Hepatocyte (in vitro differentiated cells): Measurements from ENCODE around the gene PRC1. TPM values are rescaled to one million over a fixed set of nuclear protein-coding genes. Genes with fewer than 3 reads are reported as not detected.

Experiments used
- DNase-seq: peaks from one replicate; pipeline ENCODE4 v3.0.0-alpha.2; 2016; ENCODE audit warnings: low spot score
- H2AFZ ChIP-seq: fragments of 200-600 bp; sonication (generic); 2 replicates; pipeline ENCODE4 v1.6.0; 2016; ENCODE audit warnings: antibody characterized with exemption, mild to moderate bottlenecking
- H3K27ac ChIP-seq: fragments of 200-600 bp; sonication (generic); 2 replicates; pipeline ENCODE4 v1.5.1; 2016; ENCODE audit warnings: mild to moderate bottlenecking
- H3K27me3 ChIP-seq: fragments of 200-600 bp; sonication (generic); 2 replicates; pipeline ENCODE4 v1.6.1; 2016
- H3K36me3 ChIP-seq: fragments of 200-600 bp; sonication (generic); replicated peaks from 2 replicates; pipeline ENCODE4 v1.5.1; 2016; ENCODE audit warnings: low read depth; ENCODE audit not compliant: insufficient read depth
- H3K4me1 ChIP-seq: fragments of 200-600 bp; sonication (generic); 2 replicates; pipeline ENCODE4 v1.5.1; 2016; ENCODE audit warnings: mild to moderate bottlenecking, moderate library complexity; ENCODE audit not compliant: insufficient read depth
- H3K4me2 ChIP-seq: fragments of 200-600 bp; sonication (generic); 2 replicates; pipeline ENCODE4 v1.6.0; 2016
- H3K4me3 ChIP-seq: fragments of 200-600 bp; sonication (generic); 2 replicates; pipeline ENCODE4 v1.5.1; 2016; ENCODE audit warnings: mild to moderate bottlenecking
- H3K79me2 ChIP-seq: fragments of 200-600 bp; sonication (generic); 2 replicates; pipeline ENCODE4 v1.6.0; 2017; ENCODE audit warnings: mild to moderate bottlenecking
- H3K9me2 ChIP-seq: fragments of 200-600 bp; sonication (generic); replicated peaks from 2 replicates; pipeline ENCODE4 v1.6.0; 2017; ENCODE audit warnings: mild to moderate bottlenecking; ENCODE audit not compliant: insufficient read depth
- H3K9me3 ChIP-seq: fragments of 200-600 bp; sonication (generic); 2 replicates; pipeline ENCODE4 v1.5.1; 2016; ENCODE audit warnings: low read depth, mild to moderate bottlenecking
- H4K20me1 ChIP-seq: fragments of 200-600 bp; sonication (generic); 2 replicates; pipeline ENCODE4 v1.6.0; 2016; ENCODE audit warnings: mild to moderate bottlenecking; ENCODE audit not compliant: insufficient read depth, poor library complexity, severe bottlenecking
- EZH2 ChIP-seq: fragments of 200-600 bp; sonication (generic); IDR thresholded peaks from 2 replicates; pipeline ENCODE4 v1.6.1; 2016; ENCODE audit warnings: antibody characterized with exemption, mild to moderate bottlenecking, borderline replicate concordance
- EZH2phosphoT487 ChIP-seq: fragments of 200-600 bp; sonication (generic); IDR thresholded peaks from one replicate; pipeline ENCODE4 v1.6.1; 2018; ENCODE audit warnings: antibody characterized with exemption, mild to moderate bottlenecking, low read depth, moderate library complexity; ENCODE audit not compliant: unreplicated experiment, severe bottlenecking
- WGBS: methylation state at CpG from one replicate; pipeline ENCODE4 v1.1.6; 2016; ENCODE audit warnings: low lambda C conversion rate; ENCODE audit errors: missing lambda C conversion rate; 5-methylcytosine and 5-hydroxymethylcytosine counted together
- polyA plus RNA-seq: library from polyadenylated mRNA; unstranded; fragments of >200 nt; fragmentation: Nextera tagmentation; extraction: Ambion mirVana; gene quantifications from 2 replicates; pipeline ENCODE4 v1.2.1, GENCODE V29; 2016
- total RNA-seq: library from RNA; depleted of rRNA; stranded (reverse); fragments of >200 nt; gene quantifications from 2 replicates; pipeline ENCODE4 v1.2.3, GENCODE V29; 2014
- TF ChIP-seq, protein P1 (sequence below): fragments of 200-600 bp; sonication (generic); IDR thresholded peaks from 2 replicates; pipeline ENCODE4 v1.5.1; 2016; ENCODE audit warnings: antibody characterized with exemption, mild to moderate bottlenecking; ENCODE audit not compliant: poor library complexity

The PRC1 gene
- total and polyA plus RNA-seq, 2 experiments from 2014 or later: 21.5 to 35.8 TPM

DNA sequence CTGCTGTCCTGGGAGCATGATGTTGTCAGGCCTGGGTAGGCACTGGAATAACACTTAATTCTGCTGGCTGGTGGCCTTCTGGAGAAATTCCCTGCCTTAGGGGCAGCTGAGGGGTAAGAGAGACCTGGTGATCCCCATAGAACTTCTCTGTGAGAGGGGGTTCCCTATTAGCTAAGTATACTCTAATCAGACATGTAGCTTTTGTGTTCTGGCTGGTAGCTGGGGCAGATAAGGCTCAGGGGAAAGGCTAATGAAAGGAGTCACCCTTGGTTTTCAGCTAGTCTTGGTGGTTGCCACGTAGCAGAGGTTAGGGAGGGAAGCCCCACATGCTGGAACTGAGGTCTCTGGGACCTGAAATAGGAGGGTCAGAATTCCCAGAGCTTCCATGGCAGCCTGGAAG is 61.0 kb downstream of the PRC1 start:
- no peak overlapping the region for H3K4me2 ChIP-seq
- no peaks in the 10 kb centered on the region for H3K27me3 ChIP-seq
- H4K20me1 ChIP-seq: no peaks in the 10 kb centered on the region
- no peaks in the 10 kb centered on the region for H3K9me3 ChIP-seq
- no peak for DNase-seq
- H2AFZ ChIP-seq: no peak overlapping the region
- H3K4me3 ChIP-seq: no peak overlapping the region
- TF ChIP-seq, protein P1, sequence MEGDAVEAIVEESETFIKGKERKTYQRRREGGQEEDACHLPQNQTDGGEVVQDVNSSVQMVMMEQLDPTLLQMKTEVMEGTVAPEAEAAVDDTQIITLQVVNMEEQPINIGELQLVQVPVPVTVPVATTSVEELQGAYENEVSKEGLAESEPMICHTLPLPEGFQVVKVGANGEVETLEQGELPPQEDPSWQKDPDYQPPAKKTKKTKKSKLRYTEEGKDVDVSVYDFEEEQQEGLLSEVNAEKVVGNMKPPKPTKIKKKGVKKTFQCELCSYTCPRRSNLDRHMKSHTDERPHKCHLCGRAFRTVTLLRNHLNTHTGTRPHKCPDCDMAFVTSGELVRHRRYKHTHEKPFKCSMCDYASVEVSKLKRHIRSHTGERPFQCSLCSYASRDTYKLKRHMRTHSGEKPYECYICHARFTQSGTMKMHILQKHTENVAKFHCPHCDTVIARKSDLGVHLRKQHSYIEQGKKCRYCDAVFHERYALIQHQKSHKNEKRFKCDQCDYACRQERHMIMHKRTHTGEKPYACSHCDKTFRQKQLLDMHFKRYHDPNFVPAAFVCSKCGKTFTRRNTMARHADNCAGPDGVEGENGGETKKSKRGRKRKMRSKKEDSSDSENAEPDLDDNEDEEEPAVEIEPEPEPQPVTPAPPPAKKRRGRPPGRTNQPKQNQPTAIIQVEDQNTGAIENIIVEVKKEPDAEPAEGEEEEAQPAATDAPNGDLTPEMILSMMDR: no peak
- TF ChIP-seq EZH2phosphoT487 (no peak), EZH2 (no peak)
- peaks cover 11% of the 10 kb centered on the region for H3K4me1 ChIP-seq
- no peaks in the 10 kb centered on the region for H3K9me2 ChIP-seq
- H3K79me2 ChIP-seq: peaks cover 22% of the 10 kb centered on the region
- H3K27ac ChIP-seq: no peak overlapping the region
- WGBS: 70% methylated on average over 1 of the region's 1 CpG
- no peaks in the 10 kb centered on the region for H3K36me3 ChIP-seq

DNA sequence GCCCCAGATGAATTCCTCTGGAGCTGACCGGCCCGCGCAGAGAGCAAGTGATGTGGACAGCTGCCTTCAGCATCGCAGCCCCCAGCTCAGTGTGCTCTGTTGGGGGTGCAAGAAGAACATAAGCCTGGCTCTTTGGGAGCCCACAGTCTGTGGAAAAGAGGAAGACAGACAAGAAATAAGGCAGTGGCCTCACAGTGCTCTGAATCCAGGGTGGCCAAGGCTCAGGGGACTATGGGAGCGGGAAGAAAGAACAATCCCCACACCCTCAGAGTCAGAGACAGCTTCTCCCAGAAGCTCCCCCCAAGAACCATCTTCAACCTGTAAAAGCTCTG is 61.7 kb downstream of the PRC1 start:
- TF ChIP-seq EZH2 (no peak), EZH2phosphoT487 (no peak)
- TF ChIP-seq, protein P1: no peak

DNA sequence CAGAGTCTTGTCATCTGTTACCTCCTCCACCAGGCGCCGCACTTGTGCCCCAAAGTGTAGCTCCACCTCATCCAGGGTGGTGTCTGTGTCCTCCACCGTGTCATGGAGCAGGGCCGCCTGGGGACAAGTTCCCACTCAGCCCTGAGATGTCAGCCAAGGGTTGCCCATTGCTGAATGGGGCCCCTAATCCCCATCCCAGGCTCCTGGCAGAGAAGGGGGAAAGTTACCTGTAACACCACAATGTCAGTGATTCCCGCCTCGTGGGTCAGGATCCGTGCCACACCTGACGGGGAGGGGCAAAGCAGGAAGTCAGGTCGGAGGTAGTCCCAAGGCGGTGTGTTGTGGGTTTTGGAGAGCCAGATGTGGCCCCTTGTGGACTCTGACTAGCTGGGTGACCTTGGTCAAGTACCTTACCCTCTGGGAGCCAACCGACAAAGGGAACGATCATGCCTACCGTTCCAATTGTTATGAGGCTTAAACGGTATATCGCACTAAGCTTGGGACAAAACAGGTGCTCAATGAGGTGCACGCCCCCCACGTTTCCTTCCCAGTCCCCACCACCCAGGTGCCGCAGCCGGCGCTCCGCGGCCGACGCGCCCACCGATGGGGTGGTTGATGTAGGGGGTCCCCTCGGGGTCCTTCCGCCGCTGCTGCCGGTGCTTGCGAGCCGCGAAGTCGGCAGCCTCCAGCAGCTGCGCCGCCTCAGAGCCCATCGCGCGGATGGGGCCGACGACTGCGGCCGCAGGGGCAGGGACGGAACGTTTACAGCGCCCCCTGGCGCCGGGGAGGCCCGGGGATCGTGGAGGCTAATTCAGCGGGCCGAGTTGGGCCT is 62.3 kb downstream of the PRC1 start, which contains the start of gene HDDC3:
TSS of gene HDDC3 (minus strand) at position 722 of the 832 bp plus-strand sequence. CDS start at position 713, 9 bp downstream.
- peaks cover 11% of the 10 kb centered on the region for H3K4me1 ChIP-seq
- no peaks in the 10 kb centered on the region for H3K9me3 ChIP-seq
- peak within 1 kb of the TSS; percentile 90 for H3K4me2 ChIP-seq
- H3K79me2 ChIP-seq: peaks cover 18% of the 10 kb centered on the region
- H3K27me3 ChIP-seq: no peaks in the 10 kb centered on the region
- no peak for TF ChIP-seq EZH2
- TF ChIP-seq, protein P1: peak; percentile 98
- WGBS: 1% methylated on average over 40 of the region's 52 CpGs
- H2AFZ ChIP-seq: peak within 1 kb of the TSS; percentile 88
- peak within 1 kb of the TSS; percentile 68 for H3K27ac ChIP-seq
- no peaks in the 10 kb centered on the region for H3K36me3 ChIP-seq
- peak; percentile 94 for DNase-seq
- H4K20me1 ChIP-seq: no peaks in the 10 kb centered on the region
- no peaks in the 10 kb centered on the region for H3K9me2 ChIP-seq
- peak within 1 kb of the TSS; percentile 79 for H3K4me3 ChIP-seq

More for the DNA sequence above, 61.7 kb downstream of the PRC1 start:
- Histone ChIP-seq H3K36me3 (no peaks in the 10 kb centered on the region), H3K9me3 (no peaks in the 10 kb centered on the region), H3K27me3 (no peaks in the 10 kb centered on the region), H3K4me1 (peaks cover 11% of the 10 kb centered on the region), H3K4me3 (no peak overlapping the region), H3K27ac (no peak overlapping the region), H2AFZ (no peak overlapping the region), H3K4me2 (peak overlapping the region; percentile 90), H3K9me2 (no peaks in the 10 kb centered on the region), H3K79me2 (peaks cover 20% of the 10 kb centered on the region), H4K20me1 (no peaks in the 10 kb centered on the region)
- 20% methylated on average over 5 of the region's 5 CpGs for WGBS
- no peak for DNase-seq
